Spleen (tissue), 11 donors: Measurements from ENCODE around the gene TMEFF1. TPM values are rescaled to one million over a fixed set of nuclear protein-coding genes. Genes with fewer than 3 reads are reported as not detected.

Source experiments
- DNase-seq: peaks from one replicate; pipeline ENCODE4 v3.0.0-alpha.2; 2020
- H3K27ac ChIP-seq, 8 donors: fragments of 200-600 bp; sonication (generic) in 7 of 8; 1 replicate in 4 of 8; 2 replicates in 4 of 8; pipeline versions ENCODE4 v1.5.0 to v1.8.0; 2016 to 2021; ENCODE audit warnings: inconsistent platforms in 4 of 8, mild to moderate bottlenecking in 4 of 8, moderate library complexity in 1 of 8
- H3K27me3 ChIP-seq, 7 donors: fragments of 200-600 bp; sonication (generic) in 6 of 7; replicated peaks in 1 of 7; 1 replicate in 4 of 7; 2 replicates in 3 of 7; pipeline versions ENCODE4 v1.5.0 to v1.8.0; 2016 to 2021; ENCODE audit warnings: inconsistent platforms in 3 of 7, mild to moderate bottlenecking in 1 of 7
- H3K36me3 ChIP-seq, 6 donors: fragments of 200-600 bp; sonication (generic) in 5 of 6; 1 replicate in 4 of 6; 2 replicates in 2 of 6; pipeline versions ENCODE4 v1.5.0 to v1.8.0; 2016 to 2021; ENCODE audit warnings: inconsistent platforms in 2 of 6
- H3K4me1 ChIP-seq, 6 donors: fragments of 200-600 bp; sonication (generic) in 5 of 6; 1 replicate in 3 of 6; 2 replicates in 3 of 6; pipeline versions ENCODE4 v1.5.0 to v1.8.0; 2016 to 2021; ENCODE audit warnings: inconsistent platforms in 3 of 6
- H3K4me3 ChIP-seq, 8 donors: fragments of 200-600 bp; sonication (generic) in 7 of 8; 1 replicate in 4 of 8; 2 replicates in 4 of 8; pipeline versions ENCODE4 v1.5.0 to v1.8.0; 2016 to 2021; ENCODE audit warnings: inconsistent platforms in 4 of 8, mild to moderate bottlenecking in 4 of 8, moderate library complexity in 2 of 8
- H3K9me3 ChIP-seq, 8 donors: fragments of 200-600 bp; sonication (generic) in 7 of 8; 1 replicate in 4 of 8; 2 replicates in 4 of 8; pipeline versions ENCODE4 v1.5.0 to v1.8.0; 2016 to 2021; ENCODE audit warnings: inconsistent platforms in 4 of 8
- POLR2A ChIP-seq, 3 donors: fragments of 450-650 bp; IDR thresholded peaks; one replicate each; pipeline ENCODE4 v1.5.1; 2017; ENCODE audit warnings: antibody characterized with exemption in 3 of 3, mild to moderate bottlenecking in 1 of 3
- POLR2AphosphoS5 ChIP-seq, 3 donors: sonication (generic); formaldehyde crosslinking; IDR thresholded peaks; one replicate each; pipeline ENCODE4 v1.5.1; 2017; ENCODE audit warnings: antibody characterized with exemption in 3 of 3
- WGBS, 5 donors: extraction: QIAGEN DNeasy Blood & Tissue Kit in 3 of 5; methylation state at CpG; one replicate each; pipeline versions ENCODE4 v1.1.5 to v1.1.7; 2013 to 2018; 5-methylcytosine and 5-hydroxymethylcytosine counted together
- intact Hi-C: fragments of 100-400 bp; cut with DNase I; formaldehyde crosslinking; loops from one replicate; pipeline ENCODE4 v1.15.0; 2023; ENCODE audit warnings: low total_unique reads
- polyA plus RNA-seq, 3 donors: library from polyadenylated mRNA; stranded (reverse); fragments of 200-250 nt; gene quantifications; one replicate each; pipeline ENCODE4 v1.2.1, GENCODE V29; 2013
- total RNA-seq, 7 donors: library from RNA; depleted of rRNA in 3 of 7; stranded (reverse); fragments of >200 nt in 3 of 7; fragmentation: NEBNext Ultra II Directional in 4 of 7; extraction: Animal tissue kit (Norgen Biotek cat#: 25700) in 4 of 7; gene quantifications; one replicate each; pipeline versions ENCODE4 v1.1.0 to v1.2.1, GENCODE V29; 2016 to 2021
- TF ChIP-seq, protein P1 (sequence below), 11 experiments: fragments of 200-600 bp in 7 of 11; fragments of 450-650 bp in 4 of 11; sonication (generic) in 4 of 11; IDR thresholded peaks in 8 of 11; conservative IDR thresholded peaks in 3 of 11; 1 replicate in 7 of 11; 2 replicates in 4 of 11; pipeline versions ENCODE4 v1.4.0 to v1.8.0; 2016 to 2021; ENCODE audit warnings: antibody characterized with exemption in 11 of 11, inconsistent platforms in 4 of 11, mild to moderate bottlenecking in 1 of 11
- donor health status: healthy with polysubstance abuse.
- donor health status: DM: no; HTN: no; CAD: no; lungs with moderate emphysema.
- donor health status: DM: no; HTN: no; CAD: no.
- donor health status: Bipolar disorder and iron deficiency.
- donor health status: healthy.
- donor health status: DM: no; HTN: no; CAD: no.
- donor health status: DM: yes; HTN: yes; CAD: no.

The TMEFF1 gene
- total and polyA plus RNA-seq, 10 donors, result 0.03 to 0.13 (median 0.05) TPM; not detected in 7

DNA sequence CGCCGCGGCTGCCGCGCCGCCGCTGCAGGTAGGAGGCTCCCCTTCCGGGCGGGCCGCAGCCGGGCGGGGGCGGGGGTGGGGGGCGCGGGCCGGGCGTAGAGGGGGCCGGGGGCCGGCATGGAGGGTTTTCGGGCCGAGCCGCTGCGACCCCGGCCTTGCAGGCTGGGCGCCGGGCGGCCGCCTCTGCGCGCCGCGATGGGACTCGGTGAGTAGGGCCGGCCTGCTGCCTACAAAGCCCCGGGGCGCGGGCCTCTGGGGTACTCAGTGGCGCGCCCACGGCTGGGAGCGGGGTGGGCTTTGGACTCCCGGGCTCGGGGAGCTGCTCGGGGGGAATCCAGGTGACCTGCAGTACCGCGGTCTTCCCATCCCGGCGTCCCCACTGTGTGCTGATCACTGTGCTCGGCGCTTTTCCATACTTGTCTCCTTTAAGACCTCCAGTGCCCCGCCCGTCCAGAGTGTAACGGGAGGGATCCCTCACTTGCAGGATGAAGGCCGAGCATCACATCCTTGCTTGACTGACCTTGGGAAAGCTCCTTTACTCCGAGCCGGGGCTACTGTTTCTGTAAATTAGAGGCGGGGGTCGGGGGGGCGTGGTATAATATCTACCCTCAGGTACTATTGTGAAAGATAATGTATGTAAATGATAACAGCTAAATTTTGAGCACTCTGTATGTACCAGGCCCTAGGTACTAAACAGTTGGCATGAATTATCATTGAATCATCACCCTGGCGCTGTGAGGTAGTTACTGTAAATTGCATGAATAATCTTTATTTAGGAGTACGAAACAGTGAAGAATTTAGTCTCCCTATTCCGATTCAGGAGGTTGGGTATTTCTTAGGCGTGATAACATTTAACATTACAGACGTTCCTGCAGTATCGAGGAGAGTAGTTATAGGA is 45.3 kb upstream of the TMEFF1 start:
- Histone ChIP-seq H3K27me3 (no peaks in the 10 kb centered on the region), H3K36me3 (no peaks in the 10 kb centered on the region), H3K27ac (peak overlapping the region; percentile 53 to 88 (median 76)), H3K4me3 (peak overlapping the region; percentile 59 to 87 (median 64)), H3K9me3 (no peaks in the 10 kb centered on the region), H3K4me1 (peaks cover 7 to 34% (median 23%) of the 10 kb centered on the region in 6 donors)
- TF ChIP-seq, protein P1, sequence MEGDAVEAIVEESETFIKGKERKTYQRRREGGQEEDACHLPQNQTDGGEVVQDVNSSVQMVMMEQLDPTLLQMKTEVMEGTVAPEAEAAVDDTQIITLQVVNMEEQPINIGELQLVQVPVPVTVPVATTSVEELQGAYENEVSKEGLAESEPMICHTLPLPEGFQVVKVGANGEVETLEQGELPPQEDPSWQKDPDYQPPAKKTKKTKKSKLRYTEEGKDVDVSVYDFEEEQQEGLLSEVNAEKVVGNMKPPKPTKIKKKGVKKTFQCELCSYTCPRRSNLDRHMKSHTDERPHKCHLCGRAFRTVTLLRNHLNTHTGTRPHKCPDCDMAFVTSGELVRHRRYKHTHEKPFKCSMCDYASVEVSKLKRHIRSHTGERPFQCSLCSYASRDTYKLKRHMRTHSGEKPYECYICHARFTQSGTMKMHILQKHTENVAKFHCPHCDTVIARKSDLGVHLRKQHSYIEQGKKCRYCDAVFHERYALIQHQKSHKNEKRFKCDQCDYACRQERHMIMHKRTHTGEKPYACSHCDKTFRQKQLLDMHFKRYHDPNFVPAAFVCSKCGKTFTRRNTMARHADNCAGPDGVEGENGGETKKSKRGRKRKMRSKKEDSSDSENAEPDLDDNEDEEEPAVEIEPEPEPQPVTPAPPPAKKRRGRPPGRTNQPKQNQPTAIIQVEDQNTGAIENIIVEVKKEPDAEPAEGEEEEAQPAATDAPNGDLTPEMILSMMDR (IDR thresholded peaks at IDR 0.05 in 8 of 11, conservative IDR thresholded peaks at IDR 0.05 in 3 of 11), result no peak
- peak in 2 of 3 donors; percentile 14 to 17 for TF ChIP-seq POLR2AphosphoS5 (IDR thresholded peaks at IDR 0.05)
- DNase-seq, result no peak
- 7 to 21% (median 11%) methylated on average over 16 to 65 of the region's 65 CpGs for WGBS, 5 donors
- intact Hi-C loops, result no loop called here

DNA sequence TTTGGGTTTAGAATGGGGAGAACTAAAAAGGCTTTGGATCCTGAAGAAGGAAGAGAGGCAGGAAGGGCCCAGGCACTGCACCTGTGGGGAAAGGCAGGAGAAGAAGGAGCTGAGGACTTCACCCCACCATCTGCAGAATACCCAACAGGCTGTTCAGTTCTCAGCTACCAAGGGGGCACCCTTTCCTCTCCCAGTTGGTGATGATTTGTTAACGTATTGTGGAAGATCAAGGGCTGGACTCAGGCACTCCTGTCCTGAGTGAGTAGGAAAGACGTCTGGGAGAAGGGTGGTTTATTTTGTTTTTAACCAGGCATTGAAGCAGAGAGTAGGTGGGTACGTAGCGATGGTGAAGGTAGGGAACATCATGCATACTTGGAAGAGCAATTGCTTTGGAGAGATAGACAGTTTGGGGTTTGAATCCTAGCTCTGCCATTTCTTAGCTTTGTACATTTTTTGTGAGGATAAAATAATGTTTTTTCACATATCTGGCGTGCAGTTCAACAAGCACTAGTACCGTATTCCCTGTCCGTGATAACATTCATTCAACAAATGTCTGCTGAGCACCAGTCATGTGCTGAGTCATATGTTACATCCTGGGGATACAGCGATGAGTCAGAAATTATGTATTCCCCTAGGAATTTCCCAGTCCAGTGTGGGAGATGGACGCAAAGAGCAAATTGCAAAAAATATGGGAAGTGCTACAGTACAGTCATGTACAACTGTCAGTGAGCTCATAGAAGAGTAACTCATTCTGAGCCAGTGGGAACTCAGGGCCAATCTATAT is 43.9 kb upstream of the TMEFF1 start:
- no peaks in the 10 kb centered on the region for H3K36me3 ChIP-seq
- intact Hi-C loops, result no loop called here
- peaks cover 7 to 34% (median 23%) of the 10 kb centered on the region in 6 donors for H3K4me1 ChIP-seq
- no peaks in the 10 kb centered on the region for H3K27me3 ChIP-seq
- no peak for DNase-seq
- TF ChIP-seq, protein P1 (IDR thresholded peaks at IDR 0.05 in 8 of 11, conservative IDR thresholded peaks at IDR 0.05 in 3 of 11), result no peak
- peak in 1 of 3 donors; percentile 37 for TF ChIP-seq POLR2AphosphoS5 (IDR thresholded peaks at IDR 0.05)
- no peak overlapping the region for H3K4me3 ChIP-seq
- 66 to 83% (median 77%) methylated on average over 9 of the region's 9 CpGs for WGBS, 5 donors
- no peaks in the 10 kb centered on the region for H3K9me3 ChIP-seq
- H3K27ac ChIP-seq, result peak overlapping the region in 4 of 8 donors; percentile 26 to 85 (median 44)

DNA sequence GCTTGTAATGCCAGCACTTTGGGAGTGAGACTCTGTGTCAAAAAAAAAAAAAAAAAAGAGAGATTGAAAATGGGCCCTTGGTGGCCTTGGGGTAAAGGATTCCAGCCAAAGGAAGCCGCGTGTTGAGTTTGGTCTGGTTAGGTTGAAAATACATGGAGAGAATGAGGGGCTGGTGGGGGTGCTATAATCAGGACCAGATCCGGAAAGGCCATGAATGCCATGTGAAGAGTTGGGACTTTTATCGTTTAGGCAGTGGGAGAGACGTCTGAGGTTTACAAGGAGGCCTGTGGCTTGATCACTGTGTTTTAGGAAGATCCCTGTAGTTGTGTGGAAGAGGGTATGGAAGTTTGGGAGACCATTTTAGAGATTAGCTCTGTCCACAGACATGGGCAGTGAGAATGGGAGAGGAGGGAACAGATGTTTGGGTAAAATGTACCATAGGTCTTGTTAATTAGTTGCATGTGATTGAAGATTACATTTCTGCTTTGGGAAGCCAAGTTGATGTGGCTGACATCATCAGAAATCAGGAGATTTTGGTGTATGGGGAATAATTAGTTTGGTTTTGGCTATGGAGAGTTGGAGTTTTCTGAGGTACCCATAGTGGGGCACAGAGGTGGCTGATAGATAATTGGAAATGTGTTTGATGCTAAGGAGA is 42.5 kb upstream of the TMEFF1 start:
- Histone ChIP-seq H3K36me3 (no peaks in the 10 kb centered on the region), H3K27me3 (no peaks in the 10 kb centered on the region), H3K4me3 (no peak overlapping the region), H3K9me3 (no peaks in the 10 kb centered on the region), H3K4me1 (peaks cover 7 to 34% (median 23%) of the 10 kb centered on the region in 6 donors), H3K27ac (no peak overlapping the region)
- TF ChIP-seq POLR2A (IDR thresholded peaks at IDR 0.05) (no peak), POLR2AphosphoS5 (IDR thresholded peaks at IDR 0.05) (no peak)
- TF ChIP-seq, protein P1 (IDR thresholded peaks at IDR 0.05 in 8 of 11, conservative IDR thresholded peaks at IDR 0.05 in 3 of 11), result no peak
- no peak for DNase-seq
- intact Hi-C loops, result no loop called here
- 93 to 97% (median 95%) methylated on average over 5 of the region's 5 CpGs for whole genome bisulfite sequencing, 5 donors
